H9 (cell line): ENCODE results near the gene BACH1. TPM values are rescaled to one million over a fixed set of nuclear protein-coding genes. Genes with fewer than 3 reads are reported as not detected.

Source experiments
- DNase-seq: peaks from one replicate; pipeline ENCODE4 v3.0.0-alpha.2; 2017
- H2AFZ ChIP-seq: one replicate; pipeline ENCODE4 v1.6.1; 2013; ENCODE audit warnings: mild to moderate bottlenecking, low read length, control low read depth, moderate library complexity
- H2AK5ac ChIP-seq: 2 replicates; pipeline ENCODE4 v1.6.1; 2013; ENCODE audit warnings: low read length, control low read depth, mixed read lengths; ENCODE audit not compliant: insufficient read length
- H2BK120ac ChIP-seq: one replicate; pipeline ENCODE4 v1.6.1; 2013; ENCODE audit warnings: low read depth, mild to moderate bottlenecking, low read length, control low read depth, inconsistent platforms; ENCODE audit not compliant: poor library complexity, severe bottlenecking
- H2BK12ac ChIP-seq: 2 replicates; pipeline ENCODE4 v1.6.1; 2013; ENCODE audit warnings: low read length, control low read depth, mixed read lengths, low read depth; ENCODE audit not compliant: insufficient read length
- H2BK15ac ChIP-seq: 2 replicates; pipeline ENCODE4 v1.6.1; 2013; ENCODE audit warnings: low read depth, low read length, control low read depth
- H2BK20ac ChIP-seq: one replicate; pipeline ENCODE4 v1.6.1; 2013; ENCODE audit warnings: low read depth, mild to moderate bottlenecking, low read length, control low read depth, inconsistent platforms; ENCODE audit not compliant: poor library complexity, severe bottlenecking
- H2BK5ac ChIP-seq: 2 replicates; pipeline ENCODE4 v1.6.1; 2013; ENCODE audit warnings: low read length, control low read depth, mixed read lengths; ENCODE audit not compliant: insufficient read length
- H3K14ac ChIP-seq: 2 replicates; pipeline ENCODE4 v1.6.1; 2013; ENCODE audit warnings: low read length, control low read depth; ENCODE audit not compliant: insufficient read depth
- H3K18ac ChIP-seq: 2 replicates; pipeline ENCODE4 v1.6.1; 2013; ENCODE audit warnings: low read depth, mild to moderate bottlenecking, mixed read lengths, low read length, control low read depth; ENCODE audit not compliant: insufficient read length
- H3K23ac ChIP-seq: 2 replicates; pipeline ENCODE4 v1.6.1; 2013; ENCODE audit warnings: low read length, control low read depth, mixed read lengths, low read depth; ENCODE audit not compliant: insufficient read length
- H3K23me2 ChIP-seq: 2 replicates; pipeline ENCODE4 v1.6.1; 2013; ENCODE audit warnings: low read depth, mild to moderate bottlenecking, mixed read lengths, low read length, control low read depth; ENCODE audit not compliant: insufficient read length, poor library complexity, severe bottlenecking
- H3K27ac ChIP-seq: 2 replicates; pipeline ENCODE4 v1.5.1; 2013; ENCODE audit warnings: low read length, control low read depth, mixed read lengths, low read depth; ENCODE audit not compliant: insufficient read length
- H3K27me3 ChIP-seq: 2 replicates; pipeline ENCODE4 v1.6.1; 2013; ENCODE audit warnings: low read length, control low read depth, inconsistent platforms; ENCODE audit not compliant: insufficient read depth
- H3K4ac ChIP-seq: 2 replicates; pipeline ENCODE4 v1.6.1; 2013; ENCODE audit warnings: low read depth, mild to moderate bottlenecking, control low read depth, inconsistent platforms, low read length, moderate library complexity
- H3K4me1 ChIP-seq: 2 replicates; pipeline ENCODE4 v1.6.1; 2013; ENCODE audit warnings: low read length, control low read depth, inconsistent platforms; ENCODE audit not compliant: insufficient read depth
- H3K4me2 ChIP-seq: 2 replicates; pipeline ENCODE4 v1.6.1; 2013; ENCODE audit warnings: low read length, control low read depth, mixed read lengths; ENCODE audit not compliant: insufficient read length, insufficient read depth
- H3K56ac ChIP-seq: 2 replicates; pipeline ENCODE4 v1.6.1; 2013; ENCODE audit warnings: low read depth, mild to moderate bottlenecking, mixed read lengths, low read length, control low read depth; ENCODE audit not compliant: insufficient read length
- H3K79me1 ChIP-seq: 2 replicates; pipeline ENCODE4 v1.6.1; 2013; ENCODE audit warnings: low read depth, mild to moderate bottlenecking, moderate library complexity, low read length, control low read depth, inconsistent platforms; ENCODE audit not compliant: insufficient read depth, poor library complexity, severe bottlenecking
- H3K79me2 ChIP-seq: 2 replicates; pipeline ENCODE4 v1.6.1; 2013; ENCODE audit warnings: low read length, control low read depth, inconsistent platforms; ENCODE audit not compliant: insufficient read depth
- H3K9ac ChIP-seq: 2 replicates; pipeline ENCODE4 v1.6.1; 2013; ENCODE audit warnings: low read length, control low read depth, mixed read lengths; ENCODE audit not compliant: insufficient read length; ENCODE audit errors: extremely low read depth
- H3K9me3 ChIP-seq: one replicate; pipeline ENCODE4 v1.6.1; 2013; ENCODE audit warnings: low read depth, low read length, inconsistent platforms; ENCODE audit not compliant: control insufficient read depth
- H3T11ph ChIP-seq: one replicate; pipeline ENCODE4 v1.6.1; 2013; ENCODE audit warnings: mild to moderate bottlenecking, low read length, control low read depth, inconsistent platforms
- H4K20me1 ChIP-seq: one replicate; pipeline ENCODE4 v1.6.1; 2013; ENCODE audit not compliant: control insufficient read depth, insufficient read length, insufficient read depth
- H4K5ac ChIP-seq: 2 replicates; pipeline ENCODE4 v1.6.1; 2013; ENCODE audit warnings: low read depth, mild to moderate bottlenecking, mixed read lengths, low read length, control low read depth; ENCODE audit not compliant: insufficient read length
- H4K8ac ChIP-seq: replicated peaks from 2 replicates; pipeline ENCODE4 v1.6.1; 2013; ENCODE audit warnings: low read length, control low read depth, mixed read lengths, low read depth; ENCODE audit not compliant: insufficient read length
- H4K91ac ChIP-seq: 2 replicates; pipeline ENCODE4 v1.6.1; 2013; ENCODE audit warnings: low read depth, mild to moderate bottlenecking, moderate library complexity, mixed read lengths, low read length, control low read depth; ENCODE audit not compliant: insufficient read length
- H3K27ac Mint-ChIP-seq, 3 experiments: 2 replicates in 2 of 3; 3 replicates in 1 of 3; pipeline ENCODE4 v1.8.0; 2020 to 2021; ENCODE audit warnings: mixed read lengths in 3 of 3, mild to moderate bottlenecking in 1 of 3, moderate library complexity in 1 of 3
- H3K27me3 Mint-ChIP-seq: 2 replicates; pipeline ENCODE4 v1.8.0; 2021; ENCODE audit warnings: low read depth, mild to moderate bottlenecking, moderate library complexity, mixed read lengths
- H3K36me3 Mint-ChIP-seq, 3 experiments: 2 replicates in 2 of 3; 3 replicates in 1 of 3; pipeline ENCODE4 v1.8.0; 2020 to 2021; ENCODE audit warnings: low read depth in 3 of 3, mixed read lengths in 3 of 3; ENCODE audit not compliant: insufficient read depth in 1 of 3
- H3K4me1 Mint-ChIP-seq, 2 experiments: 2 replicates each; pipeline ENCODE4 v1.8.0; 2020; ENCODE audit warnings: mixed read lengths in 2 of 2
- H3K4me3 Mint-ChIP-seq, 2 experiments: 2 replicates in 1 of 2; 3 replicates in 1 of 2; pipeline ENCODE4 v1.8.0; 2020 to 2021; ENCODE audit warnings: mild to moderate bottlenecking in 2 of 2, mixed read lengths in 2 of 2, moderate library complexity in 1 of 2
- H3K9me3 Mint-ChIP-seq, 2 experiments: 2 replicates in 1 of 2; 3 replicates in 1 of 2; pipeline ENCODE4 v1.8.0; 2020; ENCODE audit warnings: mild to moderate bottlenecking in 2 of 2, mixed read lengths in 2 of 2, moderate library complexity in 1 of 2
- CTCF ChIP-seq: fragments of 200-600 bp; sonication (generic); conservative IDR thresholded peaks from 3 replicates; pipeline ENCODE4 v1.8.0; 2021; ENCODE audit warnings: antibody characterized with exemption, mild to moderate bottlenecking
- WGBS: extraction: QIAGEN DNeasy Blood & Tissue Kit; methylation state at CpG from one replicate; pipeline ENCODE4 v1.1.7; 2013; ENCODE audit warnings: missing lambda C conversion rate, low lambda C conversion rate, mixed read lengths; ENCODE audit not compliant: insufficient read length; ENCODE audit errors: extremely low coverage; 5-methylcytosine and 5-hydroxymethylcytosine counted together
- total RNA-seq: library from RNA; stranded (reverse); gene quantifications from 2 replicates; pipeline ENCODE4 v1.2.1, GENCODE V29; 2021

The BACH1 gene
- total RNA-seq, 1 experiment from 2014 or later: 42.4 TPM

GRCh38 chr21:29305561-29305960, 6.8 kb downstream of the BACH1 start:
- Mint-ChIP-seq H3K27ac (peak overlapping the region in 1 of 3 experiments; percentile 1; a peak in 1 of 7 replicates), H3K9me3 (no peaks in the 10 kb centered on the region), H3K4me1 (peaks cover 36 to 43% of the 10 kb centered on the region in 2 experiments), H3K4me3 (no peak overlapping the region), H3K36me3 (peaks cover 1 to 5% (median 5%) of the 10 kb centered on the region in 3 experiments; a peak in 5 of 7 replicates), H3K27me3 (no peaks in the 10 kb centered on the region)
- Histone ChIP-seq H3K4me1 (peaks cover 8% of the 10 kb centered on the region; the same call in 1 of the 2 replicates), H3K79me2 (peaks cover 46% of the 10 kb centered on the region; the same call in 1 of the 2 replicates), H3K9me3 (no peaks in the 10 kb centered on the region), H3K23me2 (peaks cover under 1% of the 10 kb centered on the region), H2AFZ (no peak overlapping the region), H3K4me2 (no peak overlapping the region), H2BK12ac (no peak overlapping the region), H3K23ac (no peak overlapping the region), H2BK5ac (no peak overlapping the region), H3K4ac (no peak overlapping the region), H4K91ac (no peak overlapping the region), H4K5ac (no peak overlapping the region), H3K27ac (no peak overlapping the region), H3T11ph (no peak overlapping the region), H3K79me1 (peaks cover 3% of the 10 kb centered on the region), H3K18ac (no peak overlapping the region), H2BK15ac (no peak overlapping the region), H2BK120ac (no peak overlapping the region), H4K20me1 (no peaks in the 10 kb centered on the region), H3K14ac (no peak overlapping the region), H3K56ac (no peak overlapping the region), H3K9ac (no peak overlapping the region), H2AK5ac (no peak overlapping the region), H4K8ac (no peak overlapping the region), H3K27me3 (no peaks in the 10 kb centered on the region), H2BK20ac (no peak overlapping the region)
- no peak for DNase-seq
- no peak for TF ChIP-seq CTCF
- WGBS: no CpG with 5 or more reads among the region's 1 CpG
